ES-I3 (cell line): ENCODE results near the gene CMTM5.

Experiments
- H3K36me3 ChIP-seq: 2 replicates; pipeline ENCODE4 v1.6.1; 2013; ENCODE audit warnings: mild to moderate bottlenecking, low read length, control low read depth, moderate library complexity; ENCODE audit not compliant: insufficient read depth
- H3K4me1 ChIP-seq: 2 replicates; pipeline ENCODE4 v1.6.1; 2013; ENCODE audit warnings: mild to moderate bottlenecking, control low read depth, low read length; ENCODE audit not compliant: insufficient read depth
- H3K9ac ChIP-seq: 2 replicates; pipeline ENCODE4 v1.6.1; 2013; ENCODE audit warnings: low read depth, mild to moderate bottlenecking, low read length, moderate library complexity
- H3K9me3 ChIP-seq: 2 replicates; pipeline ENCODE4 v1.6.1; 2013; ENCODE audit warnings: mild to moderate bottlenecking, low read length, moderate library complexity; ENCODE audit not compliant: control insufficient read depth, insufficient read depth

Gene CMTM5

DNA sequence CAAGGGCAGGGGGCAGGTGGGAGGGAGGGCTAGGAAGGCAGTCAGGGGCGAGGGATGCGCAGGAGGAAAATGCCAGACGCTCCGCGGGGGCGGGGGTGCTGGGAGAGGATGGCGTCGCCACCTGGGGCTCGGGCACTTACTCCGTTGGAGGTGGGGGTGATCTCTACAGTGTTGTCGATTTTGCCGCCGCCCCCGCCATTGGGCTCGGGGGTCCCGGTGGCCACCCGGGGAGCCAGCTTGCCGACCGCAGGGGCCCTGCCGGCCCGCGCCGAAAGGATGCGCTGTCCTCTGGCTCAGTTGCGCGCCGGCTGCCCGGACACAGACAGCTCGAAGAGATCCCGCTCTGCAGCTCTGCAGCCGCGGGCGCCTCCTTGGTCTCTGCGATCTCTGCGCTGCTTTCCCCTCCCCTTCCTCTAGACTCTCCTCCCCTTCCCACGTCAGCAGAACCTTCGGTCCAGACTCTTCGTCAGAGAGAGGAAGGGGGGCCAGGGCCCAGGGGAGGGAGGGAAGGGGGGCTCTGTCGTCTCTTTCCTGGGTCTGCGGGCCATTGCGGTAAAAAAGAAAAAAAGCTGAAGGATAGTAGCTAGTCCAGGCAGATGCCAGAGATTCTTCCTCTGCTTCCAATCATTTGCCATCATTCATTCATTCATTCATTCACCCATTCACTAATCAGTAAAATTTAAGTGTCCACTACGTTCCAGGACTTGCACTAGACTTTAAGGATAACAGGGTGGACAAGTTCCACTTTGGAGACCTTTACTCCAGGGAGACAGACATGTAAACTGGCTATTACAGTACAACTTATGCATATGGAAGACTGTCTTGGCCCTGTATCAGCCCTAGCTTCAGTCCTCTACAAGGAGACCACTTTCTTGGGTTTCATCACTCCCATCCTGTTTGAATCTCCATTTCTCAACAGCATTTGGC, 24.1 kb upstream of the CMTM5 start, which contains the start of gene SLC22A17:
TSS of gene SLC22A17 (minus strand) at position 382 of the 927 bp plus-strand sequence.
- H3K9me3 ChIP-seq = no peaks in the 10 kb centered on the region
- peak within 1 kb of the TSS; percentile 69 for H3K9ac ChIP-seq
- H3K36me3 ChIP-seq = no peaks in the 10 kb centered on the region
- H3K4me1 ChIP-seq = peaks cover 3% of the 10 kb centered on the region; the same call in 1 of the 2 replicates

DNA sequence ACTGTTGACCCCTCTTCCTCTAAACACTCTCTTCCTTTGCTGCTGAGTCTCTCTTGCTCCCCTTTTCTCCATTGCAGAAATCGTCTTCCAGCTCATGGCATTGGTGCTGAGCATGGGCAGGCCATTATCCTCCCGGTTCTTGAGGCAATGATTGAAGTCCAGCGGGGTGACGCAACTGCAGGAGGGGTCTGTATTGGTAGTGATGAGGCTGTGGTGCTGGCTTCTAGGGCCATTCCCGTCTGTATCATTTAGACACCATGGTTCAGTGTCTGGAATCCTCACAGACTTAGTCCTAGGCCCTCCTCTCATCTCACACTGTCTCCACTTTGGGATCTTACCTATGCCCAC, 23.4 kb upstream of the CMTM5 start:
- Histone ChIP-seq H3K9ac (no peak overlapping the region), H3K36me3 (no peaks in the 10 kb centered on the region), H3K4me1 (peaks cover 3% of the 10 kb centered on the region; the same call in 1 of the 2 replicates), H3K9me3 (no peaks in the 10 kb centered on the region)

DNA sequence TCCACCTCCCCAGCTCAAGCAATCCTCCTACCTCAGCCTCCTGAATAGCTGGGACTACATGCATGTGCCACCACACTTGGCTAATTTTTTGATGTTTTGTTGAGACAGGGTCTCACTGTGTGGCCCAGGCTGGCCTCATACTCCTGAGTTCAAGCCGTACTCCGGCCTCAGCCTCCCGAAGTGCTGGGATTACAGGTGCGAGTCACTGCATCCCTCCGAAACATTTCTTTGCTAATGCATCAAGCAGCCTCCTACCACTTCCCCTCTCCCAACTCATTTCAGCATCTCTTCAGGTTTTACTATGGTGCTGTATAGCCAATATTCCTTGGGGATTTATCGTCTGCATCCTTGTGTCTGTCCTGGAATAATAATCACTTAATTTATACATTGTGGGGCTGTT, 21.9 kb upstream of the CMTM5 start:
- Histone ChIP-seq H3K9ac (no peak overlapping the region), H3K9me3 (no peaks in the 10 kb centered on the region), H3K4me1 (peaks cover 3% of the 10 kb centered on the region; the same call in 1 of the 2 replicates), H3K36me3 (no peaks in the 10 kb centered on the region)

DNA sequence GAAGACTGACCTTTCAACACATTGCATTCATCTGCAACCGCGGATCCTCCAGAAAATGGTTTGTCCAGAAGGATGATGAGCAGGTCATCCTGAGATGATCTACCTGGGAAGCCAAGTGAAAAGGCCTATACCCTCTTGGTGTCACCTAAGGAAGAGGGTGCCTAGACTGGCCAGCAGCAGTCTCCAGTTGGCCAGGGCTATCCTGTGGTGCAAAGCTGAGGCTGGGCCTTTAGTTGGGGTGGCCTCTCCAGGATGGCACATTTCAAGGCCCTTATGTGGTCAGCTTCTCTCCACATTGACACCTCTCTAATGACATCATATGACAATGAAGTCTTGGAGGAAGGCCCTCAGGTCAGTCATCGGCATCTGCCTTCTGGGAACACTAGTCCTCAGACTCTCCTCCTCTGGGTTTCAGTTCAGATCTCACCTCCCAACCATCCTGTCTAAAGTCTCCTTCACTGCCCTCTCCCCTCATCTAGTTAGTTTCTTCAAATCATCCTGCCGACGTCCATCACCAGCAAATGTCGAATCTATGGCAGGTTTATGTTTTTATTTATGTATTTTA, 20.9 kb upstream of the CMTM5 start:
- H3K4me1 ChIP-seq = peaks cover 3% of the 10 kb centered on the region; the same call in 1 of the 2 replicates
- H3K9ac ChIP-seq = no peak overlapping the region
- no peaks in the 10 kb centered on the region for H3K9me3 ChIP-seq
- H3K36me3 ChIP-seq = no peaks in the 10 kb centered on the region

DNA sequence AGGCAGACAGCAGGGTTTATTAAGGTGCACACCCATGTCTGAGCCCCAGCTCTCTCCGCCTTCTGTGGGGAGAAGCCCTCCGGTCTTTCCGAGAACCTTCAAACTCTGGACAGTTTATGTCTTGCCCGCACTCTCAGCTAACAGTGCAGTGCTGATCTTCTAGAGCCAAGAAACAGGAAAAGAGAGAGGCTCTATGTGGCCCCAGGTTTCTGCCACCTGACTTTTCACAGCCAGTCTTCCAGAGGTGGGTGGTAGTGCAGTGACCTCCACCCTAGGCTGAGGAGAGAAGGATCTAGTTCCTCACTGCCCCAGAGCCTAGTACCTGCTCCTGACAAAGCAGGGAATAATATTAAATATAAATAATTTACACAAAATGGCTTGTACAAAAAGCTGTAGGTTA, 20.2 kb upstream of the CMTM5 start:
- H3K9me3 ChIP-seq = no peaks in the 10 kb centered on the region
- peaks cover 3% of the 10 kb centered on the region; the same call in 1 of the 2 replicates for H3K4me1 ChIP-seq
- no peaks in the 10 kb centered on the region for H3K36me3 ChIP-seq
- no peak overlapping the region for H3K9ac ChIP-seq

DNA sequence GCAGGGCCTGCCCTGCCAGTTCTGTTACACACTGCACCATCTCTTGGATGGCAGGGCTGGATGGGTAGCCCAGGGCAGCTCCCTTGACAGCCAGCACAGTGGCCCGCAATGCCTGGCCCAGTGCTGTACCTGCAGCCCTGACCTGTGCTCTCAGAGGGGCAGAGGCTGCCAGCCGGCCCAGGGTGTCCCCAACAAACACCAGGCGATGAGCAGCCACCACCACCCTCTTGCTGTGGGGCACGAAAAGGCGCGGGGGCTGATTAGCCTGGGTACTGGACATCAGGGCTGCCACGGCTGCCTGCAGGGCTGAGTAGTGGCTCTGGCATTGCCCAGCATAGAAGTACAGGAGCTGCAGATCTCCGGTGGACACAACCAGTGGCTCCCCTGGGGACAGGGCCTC, 19.6 kb upstream of the CMTM5 start:
- Histone ChIP-seq H3K9me3 (no peaks in the 10 kb centered on the region), H3K9ac (no peak overlapping the region), H3K36me3 (no peaks in the 10 kb centered on the region), H3K4me1 (peaks cover 3% of the 10 kb centered on the region; the same call in 1 of the 2 replicates)

DNA sequence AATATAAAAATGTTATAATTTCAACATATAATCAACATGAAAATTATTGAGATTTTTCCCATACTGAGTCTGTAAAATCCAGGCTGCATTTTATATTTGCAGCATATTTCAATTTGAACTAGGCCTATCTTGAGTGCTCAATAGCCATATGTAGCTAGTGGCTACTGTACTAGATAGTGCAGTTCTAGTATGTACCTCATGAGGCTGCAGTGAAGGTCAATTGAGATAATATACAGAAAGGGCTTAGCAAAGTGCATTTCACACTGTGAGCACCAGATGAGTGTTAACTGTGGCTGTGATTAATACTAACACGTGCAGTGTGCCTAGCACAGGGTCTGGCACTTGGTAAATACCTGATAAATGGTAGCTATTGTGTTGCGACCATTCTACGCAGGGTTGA, 18.8 kb upstream of the CMTM5 start:
- H3K9me3 ChIP-seq = no peaks in the 10 kb centered on the region
- H3K4me1 ChIP-seq = peaks cover 4% of the 10 kb centered on the region; the same call in 1 of the 2 replicates
- H3K36me3 ChIP-seq = no peaks in the 10 kb centered on the region
- H3K9ac ChIP-seq = no peak overlapping the region

DNA sequence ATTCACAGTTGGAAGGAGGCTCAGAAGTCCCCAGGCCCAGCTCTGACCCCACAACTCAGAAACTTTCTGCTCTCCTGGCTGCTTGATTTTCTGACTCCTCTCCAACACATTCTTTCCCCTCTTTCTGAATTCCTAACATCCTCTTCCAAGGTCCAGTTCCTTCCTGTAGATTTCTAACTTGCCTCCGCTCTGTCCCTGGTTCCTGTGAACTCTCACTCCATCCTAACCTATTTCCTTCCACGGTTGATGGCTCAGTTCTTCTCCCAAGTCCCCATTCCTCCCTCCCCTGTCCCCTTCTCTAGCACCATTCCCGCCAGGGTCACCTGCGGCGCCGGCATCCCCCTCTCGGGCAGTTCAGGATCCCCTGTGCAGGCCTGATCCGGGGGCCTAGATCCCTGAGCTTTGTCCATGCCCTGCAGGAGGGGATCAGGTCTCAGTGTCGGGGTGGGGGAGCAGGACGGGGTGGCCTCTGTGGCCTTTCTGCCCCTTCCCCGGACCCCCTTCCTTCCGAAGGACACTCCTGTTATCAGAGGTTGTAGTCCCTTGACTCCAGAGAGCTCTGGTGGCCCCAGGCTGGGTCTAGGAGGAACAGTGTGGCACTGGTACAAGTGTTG, 18.2 kb upstream of the CMTM5 start:
- Histone ChIP-seq H3K36me3 (no peaks in the 10 kb centered on the region), H3K9me3 (no peaks in the 10 kb centered on the region), H3K4me1 (peaks cover 7% of the 10 kb centered on the region), H3K9ac (no peak overlapping the region)

DNA sequence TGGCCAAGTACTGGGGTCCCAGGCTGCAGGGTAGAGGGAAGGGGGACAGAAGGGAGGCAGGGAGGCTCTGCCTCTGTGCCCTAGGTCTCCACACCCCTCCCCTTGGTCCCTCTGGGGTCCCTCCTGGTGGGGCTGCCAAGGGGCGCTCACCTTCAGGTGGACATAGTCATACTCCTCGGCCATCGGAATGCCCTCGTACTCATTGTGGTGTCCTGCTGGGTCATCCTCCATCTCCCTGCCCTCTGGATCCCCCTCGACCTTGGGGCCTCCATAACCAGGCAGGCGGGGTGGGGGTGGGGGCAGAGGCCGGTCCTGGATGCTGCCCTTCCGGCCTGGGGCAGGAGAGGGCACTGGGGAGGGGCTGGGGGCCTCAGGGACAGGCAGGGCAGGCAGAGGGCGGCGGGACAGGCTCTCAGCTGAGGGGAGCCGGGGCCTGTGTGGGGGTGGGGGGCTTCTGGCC, 17.6 kb upstream of the CMTM5 start:
- Histone ChIP-seq H3K9ac (no peak overlapping the region), H3K36me3 (no peaks in the 10 kb centered on the region), H3K4me1 (peaks cover 13% of the 10 kb centered on the region)

DNA sequence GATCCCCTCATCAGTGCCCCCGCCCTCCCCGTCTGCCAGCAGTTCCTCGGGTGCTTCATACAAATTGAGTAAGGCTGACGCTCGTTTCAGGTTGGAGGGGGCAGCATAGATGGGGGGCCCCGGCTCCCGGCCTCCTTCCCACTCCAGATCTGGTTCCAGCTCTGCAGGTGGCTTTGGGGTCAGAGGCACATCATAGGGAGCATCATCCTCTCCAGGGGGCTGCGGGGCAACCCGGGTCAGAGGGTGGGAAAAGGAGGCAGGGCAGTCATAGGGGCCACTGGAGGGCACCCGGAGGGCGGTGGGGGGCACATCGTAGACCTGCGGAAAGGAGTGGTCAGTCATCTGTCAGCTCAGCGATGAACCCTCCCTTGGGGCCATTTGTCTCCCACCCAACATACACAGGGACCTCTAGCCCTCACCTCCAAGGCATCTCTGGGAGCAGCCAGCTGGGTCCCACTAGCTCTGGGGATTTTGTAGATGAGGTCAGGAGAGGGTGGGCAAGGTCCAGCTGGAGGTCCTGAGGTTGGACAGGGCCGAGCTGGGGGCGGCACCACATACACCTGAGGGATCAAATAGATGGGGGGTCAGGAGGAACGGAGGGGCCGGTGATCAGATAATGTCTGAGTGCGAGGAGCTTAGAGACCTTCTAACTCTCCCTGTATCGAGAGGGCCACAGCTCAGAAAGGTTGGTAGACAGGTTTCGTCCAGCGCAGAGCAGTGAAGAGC, 17.0 kb upstream of the CMTM5 start:
- Histone ChIP-seq H3K4me1 (peaks cover 13% of the 10 kb centered on the region), H3K9me3 (no peaks in the 10 kb centered on the region), H3K9ac (no peak overlapping the region), H3K36me3 (no peaks in the 10 kb centered on the region)

More for the DNA sequence above, 17.6 kb upstream of the CMTM5 start:
- H3K9me3 ChIP-seq = no peaks in the 10 kb centered on the region

DNA sequence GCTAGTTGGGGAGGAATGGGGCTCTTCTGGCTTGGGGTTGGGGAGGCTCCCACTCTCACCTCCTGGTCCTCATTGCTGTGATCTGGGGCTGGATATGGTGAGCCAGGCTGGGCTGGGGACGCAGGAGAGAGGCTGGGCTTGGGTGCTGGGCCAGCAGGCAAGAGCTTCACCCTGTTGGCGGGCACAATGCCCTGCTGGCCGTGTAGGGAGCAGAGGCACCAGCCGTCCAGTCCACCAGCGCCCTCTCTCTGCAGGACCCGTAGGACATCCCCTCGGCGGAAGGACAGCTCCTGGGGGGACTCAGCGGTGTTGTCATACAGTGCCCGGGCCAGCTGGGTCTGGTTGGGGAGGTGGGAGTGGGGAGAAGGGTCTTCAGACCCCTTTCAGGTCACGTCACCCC, 16.4 kb upstream of the CMTM5 start:
- no peak overlapping the region for H3K9ac ChIP-seq
- H3K36me3 ChIP-seq = no peaks in the 10 kb centered on the region
- no peaks in the 10 kb centered on the region for H3K9me3 ChIP-seq
- peaks cover 13% of the 10 kb centered on the region for H3K4me1 ChIP-seq

DNA sequence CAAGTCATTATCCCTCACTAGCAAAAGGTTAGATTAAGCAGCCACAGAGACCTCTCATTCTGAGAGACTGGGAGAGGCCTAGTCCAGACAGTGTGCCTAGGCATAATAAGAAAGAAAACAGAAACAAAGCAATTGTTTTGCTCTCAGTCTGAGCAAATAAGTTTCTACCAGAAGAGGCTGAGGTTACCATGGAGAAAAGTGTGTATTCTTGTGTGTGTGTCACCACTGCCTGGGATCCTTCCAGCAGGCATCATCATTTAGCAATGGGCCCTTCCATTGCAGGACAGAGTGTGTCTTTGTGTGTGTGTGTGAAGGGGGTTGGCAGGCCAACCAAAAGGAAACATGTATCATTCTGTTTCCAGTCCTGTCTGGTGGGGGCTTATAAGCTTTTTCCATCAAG, 15.5 kb upstream of the CMTM5 start:
- H3K9me3 ChIP-seq = no peaks in the 10 kb centered on the region
- H3K9ac ChIP-seq = no peak overlapping the region
- H3K36me3 ChIP-seq = no peaks in the 10 kb centered on the region
- peaks cover 13% of the 10 kb centered on the region for H3K4me1 ChIP-seq

DNA sequence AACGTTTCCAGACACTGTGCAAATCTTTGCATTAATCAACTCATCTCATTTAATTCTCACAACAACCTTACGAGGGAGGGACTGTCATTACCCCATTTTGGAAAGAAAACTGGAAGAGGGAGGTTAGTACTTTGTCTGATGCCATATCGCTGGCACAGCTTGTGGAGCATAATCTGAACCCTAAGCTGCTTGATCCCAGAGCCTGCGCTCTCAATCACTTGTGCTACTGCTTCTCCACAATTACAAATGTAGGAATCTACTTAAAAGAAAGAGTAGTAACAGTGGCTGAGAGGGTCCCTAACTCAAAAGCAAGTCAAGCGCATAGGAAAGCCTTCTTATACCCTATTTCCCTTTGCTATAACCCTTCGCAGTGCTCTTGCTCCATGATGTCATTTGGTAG, 15.1 kb upstream of the CMTM5 start:
- Histone ChIP-seq H3K36me3 (no peaks in the 10 kb centered on the region), H3K9me3 (no peaks in the 10 kb centered on the region), H3K4me1 (peaks cover 13% of the 10 kb centered on the region), H3K9ac (no peak overlapping the region)

DNA sequence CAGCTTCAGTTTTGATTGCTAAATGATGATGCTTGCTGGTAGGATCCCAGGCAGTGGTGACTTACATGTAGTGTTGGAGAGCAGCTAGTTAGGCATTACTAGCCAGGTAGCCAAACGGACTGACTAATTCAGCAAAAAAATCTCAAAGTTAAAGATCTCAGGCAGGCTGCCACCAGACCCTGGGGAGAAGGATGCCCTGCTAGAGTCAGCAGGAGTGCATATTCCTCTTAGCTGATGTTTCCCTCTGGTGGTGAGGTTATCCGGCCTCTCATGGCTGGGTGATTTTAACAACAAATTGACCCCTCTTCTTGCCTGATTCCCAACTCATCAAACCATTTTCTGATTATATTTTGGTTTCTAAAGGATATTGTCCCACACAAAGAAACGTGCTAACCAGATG, 14.6 kb upstream of the CMTM5 start:
- Histone ChIP-seq H3K9me3 (no peaks in the 10 kb centered on the region), H3K36me3 (no peaks in the 10 kb centered on the region), H3K4me1 (peaks cover 13% of the 10 kb centered on the region), H3K9ac (no peak overlapping the region)
